NOMO-1 treated with DMSO at 0.1 percent for 48 hours (cell line): ENCODE measurements around the gene CDH5.

Source experiments
- DNase-seq: peaks from one replicate; lab custom pipeline; 2025; ENCODE audit not compliant: unreplicated experiment; lab: John Stamatoyannopoulos, UW

Gene CDH5

GRCh38 chr16:66373667-66374066 lies 7.2 kb downstream of the CDH5 start:
- no peak for DNase-seq

GRCh38 chr16:66374176-66374575 lies 7.7 kb downstream of the CDH5 start:
- no peak for DNase-seq

- DNase-seq, result no peak
These were observed 9.0 kb downstream of the CDH5 start for GRCh38 chr16:66375451-66375850.

- DNase-seq, result no peak
These were observed 9.6 kb downstream of the CDH5 start for GRCh38 chr16:66376114-66376513.

GRCh38 chr16:66376577-66377305 lies 10.2 kb downstream of the CDH5 start:
- no peak for DNase-seq

- no peak for DNase-seq
These were observed 10.8 kb downstream of the CDH5 start for GRCh38 chr16:66377324-66377723.

GRCh38 chr16:66378741-66379570 lies 12.5 kb downstream of the CDH5 start:
- no peak for DNase-seq

GRCh38 chr16:66379571-66379941 lies 13.1 kb downstream of the CDH5 start:
- no peak for DNase-seq

GRCh38 chr16:66380421-66380820 lies 13.9 kb downstream of the CDH5 start:
- DNase-seq, result no peak

- no peak for DNase-seq
These were observed 15.2 kb downstream of the CDH5 start for GRCh38 chr16:66381585-66382170.

- DNase-seq, result no peak
These were observed 15.9 kb downstream of the CDH5 start for GRCh38 chr16:66382171-66382965.

- no peak for DNase-seq
These were observed 16.4 kb downstream of the CDH5 start for GRCh38 chr16:66382966-66383299.

GRCh38 chr16:66383551-66383950 lies 17.1 kb downstream of the CDH5 start:
- no peak for DNase-seq

GRCh38 chr16:66385415-66385814 lies 18.9 kb downstream of the CDH5 start:
- DNase-seq, result no peak

- no peak for DNase-seq
These were observed 20.4 kb downstream of the CDH5 start for GRCh38 chr16:66386629-66387622.

- no peak for DNase-seq
These were observed 21.4 kb downstream of the CDH5 start for GRCh38 chr16:66387817-66388332.

- no peak for DNase-seq
These were observed 22.1 kb downstream of the CDH5 start for GRCh38 chr16:66388350-66389139.

GRCh38 chr16:66389256-66390176 lies 23.0 kb downstream of the CDH5 start:
- no peak for DNase-seq
